CD4-positive, alpha-beta T cell treated with Interleukin-21 for 1 hour (primary cell): ENCODE measurements around the gene POGZ.
A peak's percentile ranks its signal among the peaks of the same experiment; 100 is the strongest.

ENCODE experiments used
- DNase-seq: peaks from one replicate; pipeline ENCODE4 v3.0.0-alpha.2; 2020

POGZ gene, protein sequence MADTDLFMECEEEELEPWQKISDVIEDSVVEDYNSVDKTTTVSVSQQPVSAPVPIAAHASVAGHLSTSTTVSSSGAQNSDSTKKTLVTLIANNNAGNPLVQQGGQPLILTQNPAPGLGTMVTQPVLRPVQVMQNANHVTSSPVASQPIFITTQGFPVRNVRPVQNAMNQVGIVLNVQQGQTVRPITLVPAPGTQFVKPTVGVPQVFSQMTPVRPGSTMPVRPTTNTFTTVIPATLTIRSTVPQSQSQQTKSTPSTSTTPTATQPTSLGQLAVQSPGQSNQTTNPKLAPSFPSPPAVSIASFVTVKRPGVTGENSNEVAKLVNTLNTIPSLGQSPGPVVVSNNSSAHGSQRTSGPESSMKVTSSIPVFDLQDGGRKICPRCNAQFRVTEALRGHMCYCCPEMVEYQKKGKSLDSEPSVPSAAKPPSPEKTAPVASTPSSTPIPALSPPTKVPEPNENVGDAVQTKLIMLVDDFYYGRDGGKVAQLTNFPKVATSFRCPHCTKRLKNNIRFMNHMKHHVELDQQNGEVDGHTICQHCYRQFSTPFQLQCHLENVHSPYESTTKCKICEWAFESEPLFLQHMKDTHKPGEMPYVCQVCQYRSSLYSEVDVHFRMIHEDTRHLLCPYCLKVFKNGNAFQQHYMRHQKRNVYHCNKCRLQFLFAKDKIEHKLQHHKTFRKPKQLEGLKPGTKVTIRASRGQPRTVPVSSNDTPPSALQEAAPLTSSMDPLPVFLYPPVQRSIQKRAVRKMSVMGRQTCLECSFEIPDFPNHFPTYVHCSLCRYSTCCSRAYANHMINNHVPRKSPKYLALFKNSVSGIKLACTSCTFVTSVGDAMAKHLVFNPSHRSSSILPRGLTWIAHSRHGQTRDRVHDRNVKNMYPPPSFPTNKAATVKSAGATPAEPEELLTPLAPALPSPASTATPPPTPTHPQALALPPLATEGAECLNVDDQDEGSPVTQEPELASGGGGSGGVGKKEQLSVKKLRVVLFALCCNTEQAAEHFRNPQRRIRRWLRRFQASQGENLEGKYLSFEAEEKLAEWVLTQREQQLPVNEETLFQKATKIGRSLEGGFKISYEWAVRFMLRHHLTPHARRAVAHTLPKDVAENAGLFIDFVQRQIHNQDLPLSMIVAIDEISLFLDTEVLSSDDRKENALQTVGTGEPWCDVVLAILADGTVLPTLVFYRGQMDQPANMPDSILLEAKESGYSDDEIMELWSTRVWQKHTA (N-terminal part only)

DNA sequence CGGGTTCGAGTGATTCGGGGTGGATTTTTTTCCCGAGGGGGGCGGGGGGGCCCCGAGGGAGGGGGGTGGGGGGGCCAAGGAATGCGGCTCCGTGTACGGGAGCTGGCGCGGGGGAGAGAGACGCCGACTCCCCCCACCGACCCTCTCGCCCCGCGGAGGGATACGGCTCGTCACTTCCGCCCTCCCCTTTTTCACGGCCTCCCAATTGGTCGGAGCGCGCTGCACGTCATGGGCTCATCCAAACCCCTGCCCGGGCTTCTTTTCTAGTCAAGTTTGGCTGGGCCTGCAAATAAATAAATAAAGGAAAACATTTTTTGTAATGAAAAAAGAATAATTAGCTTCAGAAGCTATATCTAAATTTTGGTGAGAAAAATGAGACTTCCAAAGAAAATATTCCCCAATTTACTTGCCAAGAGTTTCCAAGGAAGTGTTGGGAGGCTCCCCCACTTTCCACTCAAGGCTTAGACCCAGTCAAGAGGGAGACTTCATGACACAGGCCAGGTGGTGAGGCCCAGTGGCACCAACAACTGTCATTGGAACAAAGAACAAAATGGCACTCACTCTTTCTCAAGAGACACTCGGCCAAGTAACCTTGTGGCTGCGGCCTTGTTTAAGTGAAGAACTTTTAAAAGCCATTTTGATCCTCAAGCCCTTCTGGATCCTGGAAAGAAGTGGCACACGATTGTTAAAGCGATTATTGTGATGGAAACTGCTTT lies at the start of gene POGZ:
Gene POGZ (minus strand): TSS at position 164 of the 716 bp plus-strand sequence. CDS start 17,290 bp downstream, outside the sequence.
- peak; percentile 96 for DNase-seq

DNA sequence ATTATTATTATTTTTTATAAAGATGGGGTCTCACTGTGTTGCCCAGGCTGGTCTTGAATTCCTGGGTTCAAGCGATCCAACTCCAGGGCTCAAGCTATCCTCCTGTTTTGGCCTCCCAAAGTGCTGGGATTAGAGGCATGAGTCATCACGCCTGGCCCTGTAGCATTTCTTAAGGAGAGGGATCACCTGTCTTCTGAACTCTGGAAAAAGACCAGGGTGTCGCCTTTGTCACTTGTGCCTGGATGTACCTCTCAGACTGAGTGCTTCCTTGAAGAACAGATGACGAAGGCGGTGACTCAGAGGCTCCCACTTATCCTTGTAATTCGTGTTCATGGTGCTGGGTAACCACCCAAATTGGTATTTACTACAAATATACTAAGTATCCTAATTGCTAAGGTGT lies 49.5 kb upstream of the POGZ start:
- DNase-seq: no peak

DNA sequence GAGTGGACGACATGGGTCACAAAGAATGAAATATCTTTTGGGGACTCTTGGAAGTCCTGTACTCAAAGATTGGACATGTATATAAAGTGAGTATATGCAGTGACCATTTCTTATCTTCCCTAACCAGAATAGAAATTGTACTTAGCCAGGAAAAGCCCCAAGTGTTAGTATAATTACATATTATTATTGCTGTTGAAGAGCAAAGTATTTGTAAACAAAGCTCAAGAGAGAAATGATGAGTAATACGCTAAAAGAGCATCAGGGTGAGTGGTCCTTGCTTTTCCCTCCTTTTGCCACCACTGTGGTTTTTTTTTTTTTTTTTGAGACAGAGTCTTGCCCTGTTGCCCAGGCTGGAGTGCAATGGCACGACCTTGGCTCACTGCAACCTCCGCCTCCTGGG lies 45.5 kb upstream of the POGZ start:
- DNase-seq: no peak

DNA sequence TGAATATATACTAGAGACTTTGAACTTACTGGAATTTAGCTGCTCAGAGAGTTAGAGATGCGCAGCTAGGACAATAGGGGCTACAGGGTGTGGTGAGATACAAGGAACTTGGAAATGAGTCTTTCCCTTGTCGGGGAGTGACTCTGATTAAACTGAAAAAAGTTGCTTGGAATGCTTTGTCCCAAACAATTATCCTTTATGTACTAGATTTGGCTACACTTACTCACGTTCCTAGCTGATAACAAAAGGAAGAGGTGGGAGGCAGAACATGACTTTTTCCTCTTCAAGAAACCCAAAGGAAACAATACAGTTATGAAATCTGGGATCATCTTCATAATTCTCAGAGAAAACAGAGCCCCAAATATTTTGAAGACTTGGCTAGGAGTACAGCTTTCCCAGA lies 45.0 kb upstream of the POGZ start:
- DNase-seq: no peak

DNA sequence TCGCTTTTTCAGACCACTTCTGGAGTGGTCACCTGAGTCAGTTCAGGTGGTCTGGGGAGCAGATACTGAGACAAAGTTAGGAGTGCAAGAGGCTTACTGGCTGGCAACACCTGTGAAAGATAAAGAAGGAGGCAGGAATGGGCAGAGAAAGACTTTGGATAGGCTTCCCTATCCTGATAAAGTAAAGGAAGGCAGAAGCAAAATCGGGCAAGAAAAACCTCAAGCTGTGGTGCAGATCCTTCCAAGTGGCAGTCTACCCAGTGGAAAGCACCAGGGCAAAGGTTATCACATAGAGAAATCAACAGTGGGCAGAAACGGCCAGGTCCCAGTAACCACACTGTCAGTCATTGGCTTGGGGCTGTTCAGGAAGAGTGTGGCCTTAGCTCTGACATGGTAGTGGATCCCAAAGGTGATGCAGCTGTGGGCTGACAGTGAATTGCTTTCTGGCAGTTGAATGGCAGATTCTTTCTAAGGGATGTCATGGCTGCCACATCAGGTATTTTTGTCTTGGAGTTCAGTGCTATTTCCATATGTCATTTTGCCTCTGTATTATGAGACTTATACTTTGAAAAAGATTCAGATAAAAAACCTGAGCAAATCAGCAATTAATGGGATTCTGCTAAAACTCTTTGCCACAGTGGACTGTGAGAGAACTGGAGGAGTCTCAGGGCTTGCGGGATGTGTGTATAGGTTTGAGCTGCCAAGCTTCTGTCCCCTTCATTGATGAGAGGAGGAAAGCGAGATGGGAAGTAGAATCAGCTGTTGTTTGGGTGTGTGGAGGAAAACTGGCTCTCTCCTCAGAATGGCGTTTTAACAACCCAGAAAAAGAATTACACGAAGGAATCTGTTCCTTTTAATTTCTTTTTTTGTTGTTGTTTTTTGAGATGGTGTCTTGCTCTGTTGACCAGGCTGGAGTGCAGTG lies 43.8 kb upstream of the POGZ start:
- DNase-seq: no peak

DNA sequence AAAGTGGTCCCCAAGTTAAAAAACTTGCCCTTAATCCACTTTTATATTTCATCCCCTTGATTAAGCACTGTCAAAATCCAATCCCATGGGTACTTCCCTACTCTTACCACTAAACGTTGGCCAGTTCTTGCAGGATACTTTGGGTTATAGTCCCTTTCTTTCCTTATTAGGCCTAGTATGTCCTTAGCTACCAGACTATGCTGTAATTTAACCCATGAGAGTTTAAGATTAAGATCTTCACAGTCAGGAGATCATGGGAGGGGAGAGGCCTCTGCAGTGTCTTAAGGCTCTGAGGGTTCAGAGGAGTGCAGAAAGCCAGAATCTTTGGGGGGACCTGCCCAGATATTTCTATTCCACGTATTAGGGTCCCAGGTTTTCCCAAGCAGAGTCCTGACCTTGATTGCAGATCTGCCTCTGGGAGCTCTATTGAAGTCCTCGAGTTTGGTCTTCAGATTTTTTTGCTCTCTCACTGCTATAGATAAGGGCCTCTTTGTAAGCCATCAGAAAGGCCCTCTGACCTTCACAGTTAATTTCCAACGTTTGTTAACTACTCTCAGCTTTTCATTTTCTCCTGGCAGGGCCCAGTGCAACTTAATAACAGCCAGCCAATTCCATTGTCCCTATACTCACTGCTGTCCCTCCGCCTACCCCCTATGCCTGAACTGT lies 42.9 kb upstream of the POGZ start:
- DNase-seq: no peak

DNA sequence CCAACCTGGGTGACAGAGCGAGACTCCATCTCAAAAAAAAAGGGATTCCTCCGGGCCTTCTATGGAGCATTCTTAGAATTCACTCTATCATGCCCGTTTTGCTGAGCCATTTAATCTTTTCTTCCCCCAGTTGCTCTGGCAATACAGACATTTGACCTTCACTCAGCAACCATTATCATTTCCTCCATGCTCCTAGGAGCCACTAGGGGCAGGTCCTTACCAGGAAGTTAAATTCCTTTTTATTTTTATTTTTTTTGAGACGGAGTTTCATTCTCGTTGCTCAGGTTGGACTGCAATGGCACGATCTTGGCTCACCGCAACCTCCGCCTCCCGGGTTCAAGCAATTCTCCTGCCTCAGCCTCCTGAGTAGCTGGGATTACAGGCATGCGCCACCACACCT lies 42.2 kb upstream of the POGZ start:
- no peak for DNase-seq

DNA sequence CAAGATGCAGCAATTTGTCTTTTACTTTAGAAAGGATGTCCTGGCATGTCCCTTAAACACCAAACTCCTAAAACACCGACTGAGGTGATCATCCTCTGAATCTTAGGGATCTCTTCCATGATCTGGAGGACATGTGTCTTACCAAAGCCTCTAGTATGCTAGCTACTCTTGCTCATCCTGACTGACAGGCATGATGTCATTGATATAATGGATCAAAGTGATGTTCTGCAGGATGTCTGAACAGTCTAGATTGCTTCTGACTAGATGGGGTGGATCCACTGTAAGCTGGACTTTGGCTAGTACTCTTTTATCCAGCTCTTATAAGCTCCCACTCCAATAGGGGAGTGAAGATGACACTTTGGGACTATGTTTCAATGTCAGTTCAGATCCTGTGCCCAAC lies 40.6 kb upstream of the POGZ start:
- no peak for DNase-seq

DNA sequence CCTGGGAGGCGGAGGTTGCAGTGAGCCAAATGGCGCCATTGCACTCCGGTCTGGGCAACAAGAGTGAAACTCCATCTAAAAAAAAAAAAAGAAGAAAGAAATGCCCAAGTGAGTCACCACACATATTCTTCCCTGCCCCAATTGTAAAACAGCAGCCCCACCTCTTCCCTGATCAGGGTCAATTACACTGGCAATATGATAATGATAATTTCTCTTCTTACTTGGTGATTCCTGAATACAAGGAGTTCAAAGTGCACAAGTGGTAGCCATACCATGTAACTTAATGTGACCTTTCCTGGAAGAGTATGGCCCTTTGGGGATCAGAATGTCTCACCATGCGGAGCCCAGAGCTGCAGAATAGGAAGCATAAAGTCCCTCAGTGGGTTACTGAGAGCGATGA lies 40.1 kb upstream of the POGZ start:
- no peak for DNase-seq

DNA sequence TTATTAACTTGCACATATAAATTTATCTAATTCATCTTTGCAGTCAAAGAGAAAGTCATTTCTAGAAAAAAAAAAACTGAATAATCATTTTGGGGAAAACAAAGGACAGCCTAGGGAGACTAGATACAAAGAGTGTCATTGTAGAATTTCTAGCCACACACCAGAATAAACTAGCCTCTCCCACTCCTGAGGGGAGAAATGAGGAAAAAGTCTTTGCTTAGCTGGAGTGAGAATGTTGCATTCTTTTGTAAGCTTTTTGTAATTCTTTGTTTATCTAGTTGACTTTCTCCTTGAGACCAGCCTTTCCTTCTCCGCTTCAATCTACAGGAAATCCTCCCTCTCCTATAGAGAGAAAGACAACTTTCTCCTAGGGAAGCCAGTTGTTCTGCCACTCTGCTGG lies 36.0 kb upstream of the POGZ start:
- no peak for DNase-seq

DNA sequence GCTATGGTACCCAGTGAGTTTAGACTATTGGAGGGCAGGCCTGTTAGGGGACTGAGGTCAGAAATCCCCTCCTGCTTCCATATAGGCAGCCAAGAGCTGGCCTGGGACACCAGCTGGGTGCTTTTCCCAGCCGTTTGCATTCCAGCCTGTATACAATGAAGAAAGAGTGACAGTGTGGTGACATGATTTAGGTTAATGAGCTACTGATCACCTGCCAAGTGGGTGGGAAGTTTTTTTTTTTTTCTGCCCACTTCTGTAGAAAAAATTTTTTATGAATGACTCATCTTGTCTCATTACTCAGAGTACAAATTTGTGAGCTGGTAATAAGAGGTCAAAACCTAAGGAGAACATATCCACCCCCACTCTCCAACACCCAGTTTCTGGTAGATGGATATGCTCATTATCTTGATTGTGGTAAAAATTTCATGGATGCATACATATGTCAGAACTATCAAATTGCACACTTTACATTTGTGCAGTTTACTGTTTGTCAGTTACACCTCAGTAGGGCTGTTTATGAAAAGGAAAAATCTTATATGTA lies 35.5 kb upstream of the POGZ start:
- no peak for DNase-seq

DNA sequence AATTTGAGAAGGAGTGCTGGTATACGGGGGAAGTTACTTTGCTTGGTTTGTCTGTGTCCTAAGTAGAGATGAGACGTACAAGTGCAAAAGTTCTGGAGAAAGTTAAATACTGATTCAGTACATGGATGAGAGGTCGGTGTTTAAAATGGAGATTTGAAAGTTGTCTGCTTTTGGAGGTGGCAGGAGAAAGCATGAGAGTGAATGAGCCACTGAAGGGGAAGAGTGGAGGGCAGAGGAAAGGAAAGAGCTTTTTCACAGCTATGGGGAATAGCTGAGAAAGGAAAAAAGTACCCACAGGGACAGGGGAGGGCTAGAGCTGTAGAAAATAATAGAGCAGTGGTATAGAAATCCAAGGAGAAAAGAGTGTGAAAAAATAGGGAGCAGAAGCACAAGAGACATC lies 33.7 kb upstream of the POGZ start:
- no peak for DNase-seq

DNA sequence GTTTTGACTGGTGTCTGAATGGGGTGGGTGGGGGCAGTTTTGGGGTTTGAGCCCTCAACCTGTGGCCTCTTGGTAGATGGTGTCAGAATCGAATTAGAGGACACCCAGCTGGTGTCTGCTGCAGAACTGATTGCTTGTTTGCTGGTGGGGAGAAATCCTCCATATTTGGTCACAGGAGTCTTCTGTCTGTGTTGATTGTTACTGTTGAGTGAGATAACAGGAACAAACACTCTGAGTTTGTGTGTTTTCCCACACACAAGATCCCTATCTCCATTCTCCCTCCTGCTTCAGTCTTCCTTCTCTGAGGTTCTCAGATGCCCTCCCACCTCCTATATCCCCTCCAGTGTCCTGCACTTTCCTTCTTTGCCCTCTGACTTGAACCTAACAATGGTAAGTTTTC lies 32.8 kb upstream of the POGZ start:
- DNase-seq: no peak

DNA sequence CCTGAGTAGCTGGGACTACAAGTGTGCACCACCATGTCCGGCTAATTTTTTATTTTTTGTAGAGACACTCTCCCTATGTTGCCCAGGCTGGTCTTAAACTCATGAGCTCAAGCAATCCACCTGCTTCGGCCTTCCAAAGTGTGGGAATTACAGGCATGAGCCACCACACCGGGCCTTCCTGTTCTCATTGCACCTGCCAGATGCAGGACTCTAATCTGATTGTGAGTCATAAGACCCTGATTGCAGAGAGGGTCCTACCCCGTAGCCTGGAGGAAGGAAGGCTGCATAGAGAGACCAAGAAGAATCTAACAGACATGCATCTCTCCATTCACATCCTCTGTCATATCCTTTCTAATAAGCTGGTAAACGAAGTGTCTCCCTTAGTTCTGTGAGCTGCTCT lies 32.3 kb upstream of the POGZ start:
- no peak for DNase-seq

DNA sequence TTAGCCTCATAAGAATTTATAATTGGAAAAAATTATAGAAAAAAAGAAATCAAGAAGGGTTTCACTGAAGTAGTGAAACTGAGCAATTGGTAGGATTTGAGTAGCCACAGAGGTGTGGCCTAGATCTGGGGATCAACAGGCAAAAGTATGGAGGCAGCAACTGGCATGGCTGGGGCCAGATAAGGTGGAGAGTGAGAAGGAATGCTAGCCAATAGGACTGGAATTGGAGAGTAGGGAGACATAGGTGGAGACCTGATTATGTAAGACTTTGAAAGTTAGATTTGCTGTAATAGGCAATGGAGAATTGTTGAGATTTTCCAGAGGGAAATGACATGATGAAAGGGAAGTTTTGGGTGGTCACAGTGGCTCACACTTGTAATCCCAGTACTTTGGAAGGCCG lies 27.3 kb upstream of the POGZ start:
- DNase-seq: no peak

DNA sequence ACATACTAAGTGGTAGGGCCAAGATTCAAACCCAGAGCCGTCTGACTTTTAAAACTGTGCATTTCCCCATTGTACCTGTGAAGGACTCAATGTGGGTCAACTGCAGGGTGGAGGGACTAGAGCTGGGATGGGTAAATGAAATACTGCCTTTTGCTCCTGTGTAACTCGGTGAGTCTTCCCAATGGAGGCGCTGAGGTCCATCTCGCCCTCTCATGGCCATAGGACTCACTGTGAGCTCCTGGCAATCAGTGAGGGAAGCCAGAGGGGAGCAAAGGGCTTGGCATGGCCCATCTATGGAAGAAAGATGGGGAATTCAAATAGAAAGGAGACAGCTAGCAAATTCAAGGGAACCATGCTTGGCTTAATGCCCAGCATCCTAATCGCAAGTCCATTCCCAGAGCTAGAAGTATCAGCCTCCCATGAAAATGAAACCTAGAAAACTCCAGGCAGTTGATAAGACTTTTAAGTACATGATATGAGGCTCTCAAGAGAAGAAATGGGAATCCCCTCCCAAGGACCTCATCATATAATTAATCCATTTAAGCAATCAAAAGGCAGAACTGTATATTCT lies 26.5 kb upstream of the POGZ start:
- DNase-seq: no peak

DNA sequence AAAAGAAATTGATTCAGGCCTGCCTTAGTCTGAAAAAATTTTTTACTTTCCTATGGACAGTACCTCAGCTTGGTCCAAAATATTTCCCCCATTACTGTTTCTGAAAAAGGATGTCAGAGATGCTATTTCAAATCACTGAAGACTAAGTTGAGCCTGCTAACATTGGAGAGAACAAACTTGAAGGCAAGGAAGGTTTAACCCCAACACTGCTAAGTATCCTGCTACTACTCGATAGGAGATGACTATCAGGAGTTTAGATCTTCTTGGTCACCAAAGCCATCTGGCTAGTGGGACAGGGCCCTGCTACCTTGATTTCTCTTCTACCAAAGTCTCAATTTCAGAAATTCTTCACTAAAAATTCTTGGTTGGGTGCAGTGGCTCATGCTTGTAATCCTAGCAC lies 22.7 kb upstream of the POGZ start:
- no peak for DNase-seq

DNA sequence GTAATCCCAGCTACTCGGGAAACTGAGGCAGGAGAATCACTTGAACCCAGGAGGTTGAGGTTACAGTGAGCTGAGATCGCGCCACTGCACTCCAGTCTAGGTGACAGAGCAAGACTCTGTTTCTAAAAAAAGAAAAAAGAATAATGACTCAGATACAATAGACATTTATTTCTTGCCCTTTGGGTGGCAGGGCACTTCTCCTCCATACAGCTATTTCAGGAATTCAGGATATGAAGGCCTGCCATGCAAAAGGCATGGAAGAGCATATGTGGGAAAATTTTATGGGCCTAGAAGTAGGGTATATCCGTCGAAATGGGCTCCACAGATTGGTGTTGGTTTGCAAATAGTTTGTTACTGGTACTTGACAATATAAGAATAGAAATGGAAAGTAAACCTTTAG lies 20.2 kb upstream of the POGZ start:
- DNase-seq: no peak

DNA sequence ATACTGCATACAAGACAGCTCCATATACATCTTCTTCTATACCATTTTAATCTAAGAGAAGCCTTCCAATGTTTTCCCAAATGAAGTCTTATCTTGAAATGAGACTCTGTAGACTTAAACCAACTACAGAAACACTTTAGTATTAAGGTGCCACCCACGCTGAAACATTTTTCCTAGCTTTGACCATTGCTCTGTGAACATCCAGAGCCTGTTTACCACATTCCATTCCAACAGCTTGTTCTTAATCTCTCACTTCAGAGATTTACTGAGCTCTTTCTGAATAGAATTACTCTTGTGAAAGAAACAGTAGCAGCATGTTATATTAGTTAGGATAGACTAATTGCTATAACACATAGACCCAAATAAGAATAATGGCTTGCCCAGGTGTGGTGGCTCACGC lies 19.6 kb upstream of the POGZ start:
- DNase-seq: no peak

DNA sequence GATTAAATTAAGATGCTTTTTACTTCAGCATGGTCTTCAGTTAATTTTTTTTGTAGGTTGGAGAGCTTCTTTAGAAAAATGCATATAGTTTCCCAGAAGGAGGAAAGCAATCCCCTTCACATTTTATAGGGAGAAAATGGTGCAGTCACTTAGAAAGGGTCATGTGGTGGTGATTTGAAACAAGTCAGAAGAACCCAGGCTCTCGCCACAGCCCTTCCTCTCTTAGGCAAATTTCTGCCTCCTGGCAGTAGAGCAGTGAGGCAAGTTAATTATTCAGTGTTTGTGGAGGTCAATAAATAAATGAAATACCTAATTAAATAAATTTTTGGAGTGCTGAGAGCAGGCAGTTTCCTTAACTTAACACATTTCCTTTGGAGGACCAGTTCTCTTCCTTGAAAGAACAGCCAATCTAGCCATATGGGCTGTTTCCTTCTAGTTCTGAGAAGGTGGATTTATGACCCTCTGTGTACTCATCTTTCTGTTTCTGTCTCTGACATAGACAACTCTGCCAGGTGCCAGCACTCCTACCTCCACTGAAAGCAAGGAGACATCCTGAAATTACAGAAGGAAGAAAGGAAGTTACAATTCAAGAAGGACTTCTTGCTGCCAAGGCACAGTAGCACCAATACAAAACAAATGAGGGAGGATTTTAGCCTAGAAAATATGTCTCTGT lies 19.0 kb upstream of the POGZ start:
- DNase-seq: no peak
